GM12878 (cell line): ENCODE measurements around the gene ADGRV1. TPM values are rescaled to one million over a fixed set of nuclear protein-coding genes. Genes with fewer than 3 reads are reported as not detected.
"Not testable (repeated sequence)": the region's sequence is repeated elsewhere in the genome, so short reads cannot be mapped to it uniquely, and the experiment has no call there.

Source experiments
- ATAC-seq: fragments of 200-7000 bp; cut with Tn5 transposase; 3 replicates; pipeline ENCODE4 v1.9.1; 2020; ENCODE audit warnings: mild to moderate bottlenecking, moderate library complexity
- BruUV-seq: library from RNA; stranded (reverse); fragments of 400-500 nt; replicated peaks from 2 replicates; lab custom pipeline; 2021; lab: Mats Ljungman, UMichigan
- CTCF ChIA-PET: fragments of 300-600 bp; sonication (Branson Sonifier 250); formaldehyde crosslinking; extraction: SDS; loops from one replicate; lab custom pipeline; 2021; ENCODE audit warnings: inconsistent platforms; lab: Yijun Ruan, JAX
- POLR2A ChIA-PET: fragments of 350-600 bp; formaldehyde crosslinking; extraction: SDS; loops from one replicate; lab custom pipeline; 2021; ENCODE audit warnings: inconsistent platforms; lab: Charles Lee
- RAD21 ChIA-PET: fragments of 300-600 bp; sonication (Branson Sonifier 250); formaldehyde crosslinking; loops from one replicate; lab custom pipeline; 2023; ENCODE audit warnings: antibody characterized with exemption; ENCODE audit not compliant: unreplicated experiment; lab: Charles Lee
- SMC1A ChIA-PET: fragments of 300-600 bp; sonication (Branson Sonifier 250); formaldehyde crosslinking; loops from one replicate; lab custom pipeline; 2023; ENCODE audit not compliant: unreplicated experiment, uncharacterized antibody; lab: Charles Lee
- DNase-seq: peaks from one replicate; pipeline ENCODE4 v3.0.0-alpha.2; 2011; ENCODE audit warnings: low read depth, low spot score
- FAIRE-seq: peaks from 3 replicates; lab custom pipeline; 2011; peaks lifted over from hg19 to GRCh38; lab: Jason Lieb, UNC
- H2AFZ ChIP-seq: 2 replicates; pipeline ENCODE4 v1.6.0; 2011; ENCODE audit warnings: low read depth, low read length, control low read depth; ENCODE audit not compliant: control insufficient read depth
- H3K27ac ChIP-seq: 2 replicates; pipeline ENCODE4 v1.5.1; 2011; ENCODE audit warnings: control low read depth; ENCODE audit not compliant: control insufficient read depth, insufficient read depth
- H3K27me3 ChIP-seq, 2 experiments: replicated peaks in 1 of 2; 2 replicates each; pipeline versions ENCODE4 v1.6.0 to v1.6.1; 2011; ENCODE audit warnings: low read length in 1 of 2; ENCODE audit not compliant: control insufficient read depth in 2 of 2, insufficient read depth in 2 of 2
- H3K36me3 ChIP-seq, 2 experiments: 2 replicates each; pipeline ENCODE4 v1.5.1; 2011; ENCODE audit warnings: low read length in 1 of 2; ENCODE audit not compliant: control insufficient read depth in 2 of 2, insufficient read depth in 2 of 2
- H3K4me1 ChIP-seq: 2 replicates; pipeline ENCODE4 v1.6.1; 2011; ENCODE audit warnings: mild to moderate bottlenecking, low read length, moderate library complexity, mixed read lengths; ENCODE audit not compliant: control insufficient read depth, insufficient read depth
- H3K4me2 ChIP-seq: 2 replicates; pipeline ENCODE4 v1.6.0; 2011; ENCODE audit warnings: control low read depth; ENCODE audit not compliant: control insufficient read depth, insufficient read depth
- H3K4me3 ChIP-seq: fragments of 200-600 bp; sonication (generic); 2 replicates; pipeline ENCODE4 v1.5.1; 2016
- H3K79me2 ChIP-seq: 2 replicates; pipeline ENCODE4 v1.6.0; 2011; ENCODE audit warnings: low read length; ENCODE audit not compliant: control insufficient read depth, insufficient read depth
- H3K9ac ChIP-seq: 2 replicates; pipeline ENCODE4 v1.8.0; 2011; ENCODE audit warnings: low read length, control low read depth, mixed read lengths; ENCODE audit not compliant: control insufficient read depth, insufficient read depth
- H3K9me3 ChIP-seq: replicated peaks from 3 replicates; pipeline ENCODE4 v1.5.1; 2011; ENCODE audit warnings: mild to moderate bottlenecking, low read length; ENCODE audit not compliant: control insufficient read depth, insufficient read depth
- H4K20me1 ChIP-seq: 2 replicates; pipeline ENCODE4 v1.6.0; 2011; ENCODE audit not compliant: control insufficient read depth, insufficient read depth
- BHLHE40 ChIP-seq, 2 experiments: fragments of 450-650 bp in 1 of 2; IDR thresholded peaks; 2 replicates each; pipeline ENCODE4 v1.6.1; 2011 to 2017; ENCODE audit warnings: low read depth in 2 of 2, borderline replicate concordance in 1 of 2, improper control_type of control experiment in 1 of 2, low read length in 1 of 2, mild to moderate bottlenecking in 1 of 2
- MTA3 ChIP-seq: IDR thresholded peaks from 2 replicates; pipeline ENCODE4 v1.6.1; 2012; ENCODE audit warnings: low read length, inconsistent platforms, borderline replicate concordance
- SUZ12 ChIP-seq: fragments of 200-600 bp; sonication (generic); IDR thresholded peaks from one replicate; pipeline ENCODE4 v1.6.1; 2018; ENCODE audit warnings: antibody characterized with exemption, mild to moderate bottlenecking; ENCODE audit not compliant: unreplicated experiment
- WGBS: methylation state at CpG from one replicate; pipeline ENCODE4 v1.1.6; 2016; ENCODE audit warnings: low lambda C conversion rate; ENCODE audit not compliant: insufficient replicate concordance, insufficient coverage; ENCODE audit errors: missing lambda C conversion rate; 5-methylcytosine and 5-hydroxymethylcytosine counted together
- in situ Hi-C: fragments of 300-500 bp; cut with MboI; formaldehyde crosslinking; loops from 9 replicates; pipeline ENCODE4 v1.14.3; 2018; ENCODE audit warnings: mixed read lengths
- intact Hi-C: fragments of 100-400 bp; cut with micrococcal nuclease; formaldehyde crosslinking; loops from one replicate; pipeline ENCODE4 v1.14.2; 2022; ENCODE audit not compliant: unreplicated experiment
- polyA plus RNA-seq, 11 experiments: library from polyadenylated mRNA; depleted of rRNA in 4 of 11; unstranded in 6 of 11; stranded (reverse) in 5 of 11; fragments of >200 nt; fragmentation: Nextera tagmentation in 4 of 11; fragmentation: Illumina TruSeq in 1 of 11; extraction: Ambion mirVana in 4 of 11; extraction: Trizol in 1 of 11; gene quantifications; 1 replicate in 1 of 11; 2 replicates in 10 of 11; pipeline versions ENCODE4 v1.2.1 to v1.2.3, GENCODE V29; 2011 to 2016; ENCODE audit warnings: inconsistent platforms in 2 of 11, missing spikeins in 2 of 11, low read depth in 1 of 11
- total RNA-seq, 4 experiments: library from RNA; depleted of rRNA in 3 of 4; stranded (reverse); fragments of >200 nt in 3 of 4; fragmentation: Illumina TruSeq in 1 of 4; extraction: Trizol in 1 of 4; gene quantifications; 2 replicates each; pipeline versions ENCODE4 v1.2.1 to v1.2.3, GENCODE V29; 2013 to 2021

Gene ADGRV1
- total and polyA plus RNA-seq, 10 of the 15 experiments (the other 5 are each of a cell fraction or from before 2014, with no cell fraction given), result 0.04 to 8.1 (median 0.16) TPM; not detected in 1

- H3K9me3 ChIP-seq, result no peaks in the 10 kb centered on the region
- RAD21 ChIA-PET, result no interaction called here
- intact Hi-C loops (no loop called here), in situ Hi-C loops (no loop called here)
- no TSS peak for BruUV-seq
- POLR2A ChIA-PET, result no interaction called here
- no peaks in the 10 kb centered on the region for H3K27me3 ChIP-seq
- 0% methylated on average over 1 of the region's 1 CpG for WGBS
- no peak overlapping the region for H3K9ac ChIP-seq
- no peak overlapping the region for H2AFZ ChIP-seq
- ATAC-seq (no peak), DNase-seq (no peak), FAIRE-seq (no peak)
- TF ChIP-seq BHLHE40 (IDR thresholded peaks at IDR 0.05; ENCODE audit: borderline replicate concordance in 1 of 2, low read depth in 2 of 2, low read length in 1 of 2) (no peak), SUZ12 (no peak), MTA3 (no peak)
- no peaks in the 10 kb centered on the region for H4K20me1 ChIP-seq
- no peaks in the 10 kb centered on the region for H3K79me2 ChIP-seq
- no peak overlapping the region for H3K4me2 ChIP-seq
- H3K36me3 ChIP-seq, result no peaks in the 10 kb centered on the region
- SMC1A ChIA-PET, result interaction anchor here (1.3 kb wide), 2 partner anchors 9 to 61 kb away, joined by 4 to 7 read pairs; no protein-coding TSS in a partner anchor
- CTCF ChIA-PET, result interaction anchor here (1.2 kb wide), 1 partner anchor 79 kb away, joined by 3 read pairs; no protein-coding TSS in a partner anchor
- H3K27ac ChIP-seq, result no peak overlapping the region
- no peaks in the 10 kb centered on the region for H3K4me1 ChIP-seq
- H3K4me3 ChIP-seq, result no peak overlapping the region
Observed at GRCh38 chr5:91011029-91011428, 452.4 kb downstream of the ADGRV1 start.

- DNase-seq, BruUV-seq, H3K27ac ChIP-seq, FAIRE-seq, H2AFZ ChIP-seq, in situ Hi-C loops, H3K36me3 ChIP-seq, H3K4me2 ChIP-seq, H3K9me3 ChIP-seq, H3K79me2 ChIP-seq, H3K27me3 ChIP-seq, H3K4me1 ChIP-seq, ATAC-seq, CTCF ChIA-PET, intact Hi-C loops, H3K4me3 ChIP-seq, H4K20me1 ChIP-seq, H3K9ac ChIP-seq: not testable (repeated sequence)
- ChIA-PET SMC1A (interaction anchor here (1.0 to 1.5 kb wide), 4 partner anchors 16 to 407 kb away, joined by 3 to 4 read pairs (median 4); no protein-coding TSS in a partner anchor), RAD21 (interaction anchor here (0.6 kb wide), 1 partner anchor 13 kb away, joined by 3 read pairs; no protein-coding TSS in a partner anchor), POLR2A (interaction anchor here (1.1 kb wide), 1 partner anchor 18 kb away, joined by 3 read pairs; no protein-coding TSS in a partner anchor)
- 87% methylated on average over 1 of the region's 1 CpG for WGBS
Observed at GRCh38 chr5:91012867-91013266, 454.3 kb downstream of the ADGRV1 start.
